H1 (cell line): ENCODE data around the gene FADS2.

Experiments
- CREB1 ChIP-seq: IDR thresholded peaks from 2 replicates; pipeline ENCODE4 v1.6.1; 2012; ENCODE audit warnings: inconsistent platforms
- EP300 ChIP-seq, 2 experiments: IDR thresholded peaks; 1 replicate in 1 of 2; 2 replicates in 1 of 2; pipeline ENCODE4 v1.6.1; 2011 to 2012; ENCODE audit warnings: low read depth in 2 of 2, low read length in 2 of 2, mild to moderate bottlenecking in 2 of 2, borderline replicate concordance in 1 of 2, inconsistent platforms in 1 of 2, moderate library complexity in 1 of 2
- EZH2 ChIP-seq: fragments of 200-600 bp; sonication (generic); IDR thresholded peaks from 2 replicates; pipeline ENCODE4 v1.7.1; 2012; ENCODE audit warnings: low read depth, mild to moderate bottlenecking, moderate library complexity, low read length, inconsistent platforms; ENCODE audit not compliant: severe bottlenecking
- KDM1A ChIP-seq: fragments of 200-600, 300-600 bp; sonication (generic); IDR thresholded peaks from 2 replicates; pipeline ENCODE4 v1.7.1; 2016; ENCODE audit warnings: mild to moderate bottlenecking, low read length, borderline replicate concordance
- POLR2A ChIP-seq, 2 experiments: IDR thresholded peaks; 1 replicate in 1 of 2; 2 replicates in 1 of 2; pipeline ENCODE4 v1.6.1; 2011; ENCODE audit warnings: low read depth in 2 of 2, low read length in 2 of 2, mild to moderate bottlenecking in 2 of 2; ENCODE audit errors: control extremely low read depth in 1 of 2
- POLR2AphosphoS5 ChIP-seq: IDR thresholded peaks from 2 replicates; pipeline ENCODE4 v1.6.1; 2011; ENCODE audit warnings: low read depth, low read length
- SP1 ChIP-seq: IDR thresholded peaks from 2 replicates; pipeline ENCODE4 v1.6.1; 2011; ENCODE audit warnings: low read depth, low read length
- TF ChIP-seq, protein P1 (sequence below), 3 experiments: IDR thresholded peaks; 1 replicate in 2 of 3; 2 replicates in 1 of 3; pipeline versions ENCODE4 v1.5.1 to v1.6.1; 2011; ENCODE audit warnings: low read length in 3 of 3, mild to moderate bottlenecking in 3 of 3, inconsistent platforms in 2 of 3, low read depth in 1 of 3, moderate library complexity in 1 of 3; ENCODE audit not compliant: insufficient read depth in 1 of 3; ENCODE audit errors: control extremely low read depth in 1 of 3

- no peak for TF ChIP-seq KDM1A
- TF ChIP-seq, protein P1, sequence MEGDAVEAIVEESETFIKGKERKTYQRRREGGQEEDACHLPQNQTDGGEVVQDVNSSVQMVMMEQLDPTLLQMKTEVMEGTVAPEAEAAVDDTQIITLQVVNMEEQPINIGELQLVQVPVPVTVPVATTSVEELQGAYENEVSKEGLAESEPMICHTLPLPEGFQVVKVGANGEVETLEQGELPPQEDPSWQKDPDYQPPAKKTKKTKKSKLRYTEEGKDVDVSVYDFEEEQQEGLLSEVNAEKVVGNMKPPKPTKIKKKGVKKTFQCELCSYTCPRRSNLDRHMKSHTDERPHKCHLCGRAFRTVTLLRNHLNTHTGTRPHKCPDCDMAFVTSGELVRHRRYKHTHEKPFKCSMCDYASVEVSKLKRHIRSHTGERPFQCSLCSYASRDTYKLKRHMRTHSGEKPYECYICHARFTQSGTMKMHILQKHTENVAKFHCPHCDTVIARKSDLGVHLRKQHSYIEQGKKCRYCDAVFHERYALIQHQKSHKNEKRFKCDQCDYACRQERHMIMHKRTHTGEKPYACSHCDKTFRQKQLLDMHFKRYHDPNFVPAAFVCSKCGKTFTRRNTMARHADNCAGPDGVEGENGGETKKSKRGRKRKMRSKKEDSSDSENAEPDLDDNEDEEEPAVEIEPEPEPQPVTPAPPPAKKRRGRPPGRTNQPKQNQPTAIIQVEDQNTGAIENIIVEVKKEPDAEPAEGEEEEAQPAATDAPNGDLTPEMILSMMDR (IDR thresholded peaks at IDR 0.05; ENCODE audit: control extremely low read depth in 1 of 3, insufficient read depth in 1 of 3, low read depth in 1 of 3, low read length in 3 of 3) = 0 out of 4 replicates have a peak, but pooled peaks of 1 of the 3 experiments have one; percentile 8
- TF ChIP-seq EZH2 = no peak
- TF ChIP-seq CREB1 = no peak
- no peak for TF ChIP-seq POLR2A (IDR thresholded peaks at IDR 0.05; ENCODE audit: control extremely low read depth in 1 of 2, low read depth in 2 of 2, low read length in 2 of 2)
- TF ChIP-seq SP1 = no peak
- TF ChIP-seq POLR2AphosphoS5 = no peak
- TF ChIP-seq EP300 (IDR thresholded peaks at IDR 0.05; ENCODE audit: borderline replicate concordance in 1 of 2, low read depth in 2 of 2, low read length in 2 of 2) = no peak
These were observed 73.3 kb downstream of the FADS2 start for GRCh38 chr11:61901397-61901796.
